GM19372 (cell line): ENCODE results near the gene PURA.

Source experiments
- ATAC-seq: cut with Tn5 transposase; IDR thresholded peaks from one replicate; pipeline ENCODE4 v1.9.1; 2021; ENCODE audit warnings: mild to moderate bottlenecking, low read depth, moderate library complexity; ENCODE audit not compliant: unreplicated experiment

The PURA gene

GRCh38 chr5:140109018-140109758 lies 4.7 kb upstream of the PURA start:
- no peak for ATAC-seq

GRCh38 chr5:140109759-140110645 lies 3.9 kb upstream of the PURA start:
- no peak for ATAC-seq

GRCh38 chr5:140110646-140110957 lies 3.3 kb upstream of the PURA start:
- ATAC-seq: no peak

- ATAC-seq: no peak
Observed at GRCh38 chr5:140111011-140111858, 2.7 kb upstream of the PURA start.

GRCh38 chr5:140111859-140112551 lies 1.9 kb upstream of the PURA start:
- ATAC-seq: no peak

GRCh38 chr5:140112685-140113179 lies 1.2 kb upstream of the PURA start:
- no peak for ATAC-seq

GRCh38 chr5:140113180-140113698 lies 670 bp upstream of the PURA start:
- no peak for ATAC-seq

GRCh38 chr5:140114341-140115185 lies 654 bp downstream of the PURA start:
- ATAC-seq: peak; percentile 36

GRCh38 chr5:140115186-140115500 lies 1.2 kb downstream of the PURA start:
- ATAC-seq: no peak

GRCh38 chr5:140116716-140117115 lies 2.8 kb downstream of the PURA start:
- no peak for ATAC-seq

- ATAC-seq: no peak
Observed at GRCh38 chr5:140117523-140117922, 3.6 kb downstream of the PURA start.

GRCh38 chr5:140118302-140118936 lies 4.5 kb downstream of the PURA start:
- ATAC-seq: no peak

- ATAC-seq: no peak
Observed at GRCh38 chr5:140125637-140126036, 11.7 kb downstream of the PURA start, which contains the start of gene IGIP. TSS of gene IGIP (plus strand) at chr5:140125937. CDS start at chr5:140128477, 2,540 bp downstream.

- ATAC-seq: no peak
Observed at GRCh38 chr5:140126315-140127012, 12.6 kb downstream of the PURA start.

GRCh38 chr5:140128376-140128775 lies 14.5 kb downstream of the PURA start:
- ATAC-seq: no peak

GRCh38 chr5:140130949-140131733 lies 17.2 kb downstream of the PURA start:
- ATAC-seq: no peak

GRCh38 chr5:140131967-140132409 lies 18.1 kb downstream of the PURA start:
- ATAC-seq: no peak
